K562 (cell line): ENCODE results near the gene ADSS1. TPM values are rescaled to one million over a fixed set of nuclear protein-coding genes. Genes with fewer than 3 reads are reported as not detected.

Source experiments
- BHLHE40 ChIP-seq: IDR thresholded peaks from 2 replicates; pipeline ENCODE4 v1.6.1; 2011; ENCODE audit warnings: low read length, improper control_type of control experiment
- BRD9 ChIP-seq: fragments of 450-650 bp; IDR thresholded peaks from 2 replicates; pipeline ENCODE4 v1.6.1; 2018; ENCODE audit warnings: low read depth; ENCODE audit not compliant: partially characterized antibody
- CBFB ChIP-seq: sonication (generic); formaldehyde crosslinking; IDR thresholded peaks from 2 replicates; pipeline ENCODE4 v1.4.0; 2020; ENCODE audit warnings: mild to moderate bottlenecking, missing genetic modification reagents
- CBX1 ChIP-seq: sonication (generic); IDR thresholded peaks from 2 replicates; pipeline ENCODE4 v1.6.1; 2016; ENCODE audit warnings: antibody characterized with exemption, low read depth, mild to moderate bottlenecking
- FOXJ2 ChIP-seq: fragments of 200-800 bp; sonication (Bioruptor generic); IDR thresholded peaks from 2 replicates; pipeline ENCODE4 v1.6.1; 2016; ENCODE audit warnings: missing genetic modification characterization, missing compliant biosample characterization
- FOXM1 ChIP-seq, 2 experiments: fragments of 450-650 bp in 1 of 2; sonication (generic) in 1 of 2; formaldehyde crosslinking in 1 of 2; IDR thresholded peaks; 2 replicates each; pipeline versions ENCODE4 v1.6.1 to v1.9.0; 2017 to 2022; ENCODE audit warnings: low read depth in 2 of 2, mild to moderate bottlenecking in 2 of 2, missing genetic modification reagents in 1 of 2, moderate library complexity in 1 of 2
- HMG20A ChIP-seq: fragments of 450-650 bp; formaldehyde crosslinking; conservative IDR thresholded peaks from 2 replicates; pipeline ENCODE4 v1.4.0; 2020; ENCODE audit warnings: mild to moderate bottlenecking, mixed read lengths
- IFI16 ChIP-seq: fragments of 250-450 bp; sonication (Bioruptor Pico); IDR thresholded peaks from 2 replicates; pipeline ENCODE4 v2.1.2; 2022; ENCODE audit warnings: mild to moderate bottlenecking, inconsistent platforms
- KAT2B ChIP-seq: IDR thresholded peaks from one replicate; pipeline ENCODE4 v1.6.1; 2012; ENCODE audit warnings: low read depth, mild to moderate bottlenecking, control low read depth, inconsistent platforms, low read length, moderate library complexity
- MEF2A ChIP-seq: IDR thresholded peaks from 2 replicates; pipeline ENCODE4 v1.6.1; 2011; ENCODE audit warnings: low read depth, mild to moderate bottlenecking, low read length, moderate library complexity; ENCODE audit not compliant: control insufficient read depth
- MTA2 ChIP-seq: fragments of 450-650 bp; IDR thresholded peaks from 2 replicates; pipeline ENCODE4 v1.6.1; 2016; ENCODE audit warnings: low read depth
- MYBL2 ChIP-seq, 2 experiments: fragments of 450-650 bp in 1 of 2; sonication (generic) in 1 of 2; formaldehyde crosslinking in 1 of 2; IDR thresholded peaks; 2 replicates each; pipeline versions ENCODE4 v1.6.1 to v1.8.1; 2017 to 2022; ENCODE audit warnings: borderline replicate concordance in 1 of 2, inconsistent platforms in 1 of 2, low read depth in 1 of 2, mild to moderate bottlenecking in 1 of 2, missing genetic modification reagents in 1 of 2, moderate library complexity in 1 of 2
- NFATC3 ChIP-seq: fragments of 450-650 bp; IDR thresholded peaks from 2 replicates; pipeline ENCODE4 v1.6.1; 2017; ENCODE audit warnings: mild to moderate bottlenecking
- PHF21A ChIP-seq: fragments of 450-650 bp; IDR thresholded peaks from 2 replicates; pipeline ENCODE4 v1.6.1; 2017; ENCODE audit warnings: low read depth, borderline replicate concordance
- RHOXF2B ChIP-seq: fragments of 250-450 bp; sonication (Bioruptor Pico); conservative IDR thresholded peaks from 2 replicates; pipeline ENCODE4 v1.5.1; 2021
- SP1 ChIP-seq: sonication (generic); formaldehyde crosslinking; IDR thresholded peaks from 2 replicates; pipeline ENCODE4 v1.8.1; 2022; ENCODE audit warnings: mild to moderate bottlenecking, missing genetic modification reagents
- TBL1XR1 ChIP-seq, 2 experiments: IDR thresholded peaks; 2 replicates each; pipeline ENCODE4 v1.6.1; 2012; ENCODE audit warnings: improper control_type of control experiment in 2 of 2, low read length in 2 of 2, mild to moderate bottlenecking in 1 of 2
- THRAP3 ChIP-seq: fragments of 450-650 bp; IDR thresholded peaks from 2 replicates; pipeline ENCODE4 v1.6.1; 2016; ENCODE audit warnings: mild to moderate bottlenecking, inconsistent platforms, borderline replicate concordance
- TOE1 ChIP-seq, 2 experiments: fragments of 450-650 bp in 1 of 2; sonication (generic) in 1 of 2; formaldehyde crosslinking in 1 of 2; IDR thresholded peaks; 2 replicates each; pipeline versions ENCODE4 v1.7.1 to v1.8.0; 2016 to 2022; ENCODE audit warnings: borderline replicate concordance in 2 of 2, mild to moderate bottlenecking in 2 of 2, antibody characterized with exemption in 1 of 2, inconsistent platforms in 1 of 2, low read depth in 1 of 2, missing genetic modification reagents in 1 of 2, moderate library complexity in 1 of 2
- TRIM28 ChIP-seq: fragments of 450-650 bp; IDR thresholded peaks from 2 replicates; pipeline ENCODE4 v1.6.1; 2017
- ZBTB49 ChIP-seq: sonication (generic); formaldehyde crosslinking; IDR thresholded peaks from 2 replicates; pipeline ENCODE4 v1.8.0; 2022; ENCODE audit warnings: missing genetic modification reagents, mild to moderate bottlenecking, borderline replicate concordance
- ZFP91 ChIP-seq: sonication (generic); formaldehyde crosslinking; IDR thresholded peaks from 2 replicates; pipeline ENCODE4 v1.8.0; 2022; ENCODE audit warnings: mild to moderate bottlenecking, missing genetic modification reagents
- ZNF695 ChIP-seq: fragments of 450-650 bp; formaldehyde crosslinking; IDR thresholded peaks from 2 replicates; pipeline ENCODE4 v1.4.0; 2020; ENCODE audit warnings: mild to moderate bottlenecking, moderate library complexity
- polyA plus RNA-seq, 8 experiments: library from polyadenylated mRNA; depleted of rRNA in 4 of 8; stranded (reverse) in 5 of 8; unstranded in 3 of 8; fragments of >200 nt; fragmentation: Nextera tagmentation in 2 of 8; fragmentation: Illumina TruSeq in 1 of 8; extraction: Ambion mirVana in 2 of 8; extraction: Trizol in 1 of 8; gene quantifications; 2 replicates each; pipeline versions ENCODE4 v1.2.1 to v1.2.3, GENCODE V29; 2011 to 2014; ENCODE audit warnings: inconsistent platforms in 1 of 8, missing spikeins in 1 of 8
- total RNA-seq, 7 experiments: library from RNA; depleted of rRNA in 6 of 7; stranded (reverse); fragments of >200 nt in 6 of 7; fragmentation: Illumina TruSeq in 2 of 7; extraction: Trizol in 2 of 7; gene quantifications; 2 replicates each; pipeline versions ENCODE4 v1.2.1 to v1.2.3, GENCODE V29; 2011 to 2021; ENCODE audit warnings: low replicate concordance in 1 of 7
- TF ChIP-seq, protein P1 (sequence below): sonication (generic); formaldehyde crosslinking; IDR thresholded peaks from 2 replicates; pipeline ENCODE4 v1.9.0; 2022; ENCODE audit warnings: mild to moderate bottlenecking, missing genetic modification reagents

The ADSS1 gene
- total and polyA plus RNA-seq, 9 of the 15 experiments (the other 6 are each of a cell fraction or from before 2014, with no cell fraction given), result 0.53 to 5.9 (median 3.9) TPM

DNA sequence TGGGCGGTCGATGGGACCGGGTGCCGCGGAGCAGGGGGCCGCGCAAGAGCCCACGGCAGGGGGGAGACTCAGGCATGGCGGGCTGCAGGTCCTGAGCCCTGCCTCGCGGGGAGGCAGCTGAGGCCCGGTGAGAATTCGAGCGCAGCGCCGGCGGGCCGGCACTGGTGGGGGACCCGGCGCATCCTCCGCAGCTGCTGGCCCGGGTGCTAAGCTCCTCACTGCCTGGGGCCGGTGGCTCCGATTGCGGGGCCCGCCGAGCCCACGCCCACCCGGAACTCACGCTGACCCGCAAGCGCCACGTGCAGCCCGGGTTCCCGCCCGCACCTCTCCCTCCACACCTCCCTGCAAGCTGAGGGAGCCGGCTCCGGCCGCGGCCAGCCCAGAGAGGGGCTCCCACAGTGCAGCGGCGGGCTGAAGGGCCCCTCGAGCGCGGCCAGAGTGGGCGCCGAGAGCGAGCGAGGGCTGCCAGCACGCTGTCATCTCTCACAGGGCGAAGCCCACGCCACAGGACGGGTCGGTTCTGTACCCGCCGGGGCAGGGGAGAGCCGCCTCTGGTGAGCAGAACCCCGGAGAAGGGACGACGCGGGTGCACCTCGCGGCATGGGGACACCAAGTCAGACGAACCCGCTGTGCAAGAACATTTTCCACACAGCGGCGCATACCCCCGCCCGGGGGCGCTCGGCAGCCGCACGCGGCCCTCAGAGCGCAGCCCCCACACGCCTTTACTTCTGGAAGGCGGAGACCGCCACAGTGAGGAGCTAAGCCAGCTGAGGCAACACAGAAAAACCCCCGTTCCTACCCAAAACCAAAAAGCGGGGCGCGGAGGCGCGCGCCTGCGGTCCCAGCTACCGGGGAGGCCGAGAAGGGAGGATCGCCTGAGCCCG lies 27.8 kb downstream of the ADSS1 start (continued):
- TF ChIP-seq CBX1 (peak; percentile 56; the same call in 1 of the 2 replicates), NFATC3 (no peak), TRIM28 (no peak), RHOXF2B (CRISPR knock-in tag) (no peak), HMG20A (CRISPR knock-in tag) (no peak), BHLHE40 (0 out of 2 replicates have a peak, but pooled peaks have one; percentile 7), FOXJ2 (tag) (no peak), ZFP91 (CRISPR knock-in tag) (no peak), ZBTB49 (CRISPR knock-in tag) (no peak), SP1 (CRISPR knock-in tag) (no peak), KAT2B (no peak), MYBL2 (IDR thresholded peaks at IDR 0.05; ENCODE audit: low read depth) (no peak), MYBL2 (CRISPR knock-in tag; IDR thresholded peaks at IDR 0.05; ENCODE audit: borderline replicate concordance) (no peak), ZNF695 (CRISPR knock-in tag) (no peak), MEF2A (no peak), THRAP3 (no peak), TOE1 (IDR thresholded peaks at IDR 0.05; ENCODE audit: borderline replicate concordance) (no peak), TOE1 (CRISPR knock-in tag; IDR thresholded peaks at IDR 0.05; ENCODE audit: borderline replicate concordance, low read depth) (no peak), IFI16 (CRISPR knock-in tag) (no peak), MTA2 (no peak), BRD9 (peak; percentile 43), TBL1XR1 (IDR thresholded peaks at IDR 0.05; ENCODE audit: low read length in 2 of 2) (no peak), CBFB (CRISPR knock-in tag) (no peak), PHF21A (no peak), FOXM1 (IDR thresholded peaks at IDR 0.05; ENCODE audit: low read depth) (no peak), FOXM1 (CRISPR knock-in tag; IDR thresholded peaks at IDR 0.05; ENCODE audit: low read depth) (no peak)
- TF ChIP-seq, protein P1, sequence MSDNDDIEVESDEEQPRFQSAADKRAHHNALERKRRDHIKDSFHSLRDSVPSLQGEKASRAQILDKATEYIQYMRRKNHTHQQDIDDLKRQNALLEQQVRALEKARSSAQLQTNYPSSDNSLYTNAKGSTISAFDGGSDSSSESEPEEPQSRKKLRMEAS (CRISPR knock-in tag), result peak; percentile 84
